ENCODE results near the gene TPST1. TPM values are rescaled to one million over a fixed set of nuclear protein-coding genes. Genes with fewer than 3 reads are reported as not detected.
"Not testable (repeated sequence)": the region's sequence is repeated elsewhere in the genome, so short reads cannot be mapped to it uniquely, and the experiment has no call there.

The TPST1 gene
- polyA plus RNA-seq, 4 donors = 0.22 to 8.5 (median 4.1) TPM

- Histone ChIP-seq H3K9me3 (ENCODE audit: control insufficient read depth in 2 of 2, insufficient read depth in 1 of 2, low read depth in 1 of 2, low read length in 1 of 2) (peaks cover 0 to 2% of the 10 kb centered on the region in 2 donors), H3K27ac (ENCODE audit: low read depth in 1 of 3, low read length in 2 of 3) (no peak overlapping the region), H3K4me3 (ENCODE audit: low read depth in 1 of 3, low read length in 3 of 3) (no peak overlapping the region), H3K36me3 (ENCODE audit: control insufficient read depth in 3 of 3, insufficient read depth in 2 of 3, low read depth in 1 of 3, low read length in 3 of 3) (peaks cover 0 to 29% (median 2%) of the 10 kb centered on the region in 3 donors), H3K4me1 (ENCODE audit: control insufficient read depth in 3 of 3, insufficient read depth in 2 of 3, low read depth in 1 of 3, low read length in 2 of 3) (peaks cover 0 to 4% (median 0%) of the 10 kb centered on the region in 3 donors), H3K27me3 (ENCODE audit: control insufficient read depth in 3 of 3, insufficient read depth in 3 of 3, low read length in 3 of 3) (no peaks in the 10 kb centered on the region)
- FAIRE-seq = no peak
- no peak for DNase-seq
- 93 to 96% (median 93%) methylated on average over 11 of the region's 11 CpGs for WGBS, 3 donors
Measured at GRCh38 chr7:66377714-66378113, 172.6 kb downstream of the TPST1 start.

GRCh38 chr7:66379542-66380160 lies 174.5 kb downstream of the TPST1 start:
- 94 to 96% (median 94%) methylated on average over 6 of the region's 6 CpGs for WGBS, 3 donors

DNA sequence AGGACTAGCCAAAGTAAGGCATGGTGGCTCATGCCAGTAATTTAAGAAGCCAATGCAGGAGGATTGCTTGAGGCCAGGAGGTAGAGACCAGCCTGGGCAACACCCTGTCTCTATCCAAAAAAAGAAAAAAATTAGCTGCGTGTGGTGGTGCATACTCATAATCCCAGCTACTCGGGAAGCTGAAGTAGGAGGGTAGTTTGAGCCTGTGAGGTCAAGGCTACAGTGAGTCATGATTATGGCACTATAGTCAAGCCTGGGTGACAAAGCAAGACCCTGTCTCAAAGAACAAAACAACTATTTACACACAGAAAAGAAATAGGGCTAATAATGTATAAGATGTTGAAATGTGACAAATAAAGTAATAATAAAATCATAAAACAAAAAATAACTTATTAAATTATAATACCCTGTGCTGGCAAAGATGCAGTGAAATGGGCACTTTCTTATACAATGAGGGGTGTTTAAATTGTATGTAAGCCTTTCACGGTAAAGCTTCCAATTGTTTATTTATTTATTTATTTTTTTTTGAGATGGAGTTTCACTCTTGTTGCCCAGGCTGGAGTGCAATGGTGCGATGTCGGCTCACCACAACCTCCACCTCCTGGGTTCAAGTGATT lies 175.2 kb downstream of the TPST1 start:
- H3K4me1 ChIP-seq (ENCODE audit: control insufficient read depth in 3 of 3, insufficient read depth in 2 of 3, low read depth in 1 of 3, low read length in 2 of 3) = no peaks in the 10 kb centered on the region

More at GRCh38 chr7:66379542-66380160, 174.5 kb downstream of the TPST1 start:
- no peak for DNase-seq
- Histone ChIP-seq H3K36me3 (ENCODE audit: control insufficient read depth in 3 of 3, insufficient read depth in 2 of 3, low read depth in 1 of 3, low read length in 3 of 3) (peaks cover 0 to 29% (median 0%) of the 10 kb centered on the region in 3 donors), H3K27me3 (ENCODE audit: control insufficient read depth in 3 of 3, insufficient read depth in 3 of 3, low read length in 3 of 3) (no peaks in the 10 kb centered on the region), H3K9me3 (ENCODE audit: control insufficient read depth in 2 of 2, insufficient read depth in 1 of 2, low read depth in 1 of 2, low read length in 1 of 2) (peaks cover 0 to 2% of the 10 kb centered on the region in 2 donors), H3K4me3 (ENCODE audit: low read depth in 1 of 3, low read length in 3 of 3) (no peak overlapping the region), H3K4me1 (ENCODE audit: control insufficient read depth in 3 of 3, insufficient read depth in 2 of 3, low read depth in 1 of 3, low read length in 2 of 3) (peaks cover 0 to 4% (median 0%) of the 10 kb centered on the region in 3 donors), H3K27ac (ENCODE audit: low read depth in 1 of 3, low read length in 2 of 3) (no peak overlapping the region)
- FAIRE-seq = no peak

DNA sequence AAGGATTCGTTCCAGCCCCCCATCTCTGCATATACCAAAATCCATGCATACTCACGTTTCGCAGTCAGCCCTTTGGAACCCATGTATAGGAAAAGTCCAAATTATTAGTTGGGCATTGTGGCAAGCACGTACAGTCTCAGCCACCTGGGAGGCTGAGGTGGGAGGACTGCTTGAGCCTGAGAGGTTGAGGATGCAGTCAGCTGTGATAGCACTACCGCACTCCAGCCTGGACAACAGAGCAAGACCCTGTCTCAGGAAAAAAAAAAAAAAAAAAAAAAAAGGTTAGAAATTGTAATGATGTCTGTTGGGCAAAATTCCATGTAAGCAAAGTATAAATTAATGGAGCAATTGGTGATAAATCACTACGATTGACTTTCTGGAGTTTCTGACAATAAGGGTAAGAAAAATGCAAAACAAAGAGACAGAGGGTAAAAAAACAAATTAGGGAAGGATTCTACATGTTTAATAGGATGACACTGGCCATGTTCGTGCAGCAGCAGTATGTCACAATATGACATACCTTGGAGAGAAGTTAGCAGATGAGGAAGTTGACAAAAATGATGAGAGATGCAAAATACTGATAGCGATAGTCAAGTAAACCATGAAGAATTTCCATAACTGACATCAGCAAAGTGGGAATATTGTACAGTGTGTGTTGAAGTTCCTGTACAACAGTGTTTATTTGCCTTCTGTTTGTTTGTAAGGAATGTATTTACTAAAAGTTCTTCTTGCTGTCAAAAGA lies 177.2 kb downstream of the TPST1 start:
- not testable (repeated sequence) for H3K4me3 ChIP-seq (ENCODE audit: low read depth in 1 of 3, low read length in 3 of 3); FAIRE-seq; H3K9me3 ChIP-seq (ENCODE audit: control insufficient read depth in 2 of 2, insufficient read depth in 1 of 2, low read depth in 1 of 2, low read length in 1 of 2); H3K4me1 ChIP-seq (ENCODE audit: control insufficient read depth in 3 of 3, insufficient read depth in 2 of 3, low read depth in 1 of 3, low read length in 2 of 3); H3K27ac ChIP-seq (ENCODE audit: low read depth in 1 of 3, low read length in 2 of 3); DNase-seq; H3K27me3 ChIP-seq (ENCODE audit: control insufficient read depth in 3 of 3, insufficient read depth in 3 of 3, low read length in 3 of 3)
- 89 to 93% (median 91%) methylated on average over 8 of the region's 8 CpGs for WGBS, 3 donors
- H3K36me3 ChIP-seq (ENCODE audit: control insufficient read depth in 3 of 3, insufficient read depth in 2 of 3, low read depth in 1 of 3, low read length in 3 of 3) = peaks cover 0 to 29% (median 0%) of the 10 kb centered on the region in 3 donors

More for the DNA sequence above, 175.2 kb downstream of the TPST1 start:
- WGBS, 3 donors = 97 to 99% (median 98%) methylated on average over 4 to 5 of the region's 5 CpGs
- FAIRE-seq (no peak), DNase-seq (no peak)
- Histone ChIP-seq H3K27me3 (ENCODE audit: control insufficient read depth in 3 of 3, insufficient read depth in 3 of 3, low read length in 3 of 3) (no peaks in the 10 kb centered on the region), H3K9me3 (ENCODE audit: control insufficient read depth in 2 of 2, insufficient read depth in 1 of 2, low read depth in 1 of 2, low read length in 1 of 2) (peaks cover 0 to 2% of the 10 kb centered on the region in 2 donors), H3K36me3 (ENCODE audit: control insufficient read depth in 3 of 3, insufficient read depth in 2 of 3, low read depth in 1 of 3, low read length in 3 of 3) (peaks cover 0 to 29% (median 0%) of the 10 kb centered on the region in 3 donors), H3K4me3 (ENCODE audit: low read depth in 1 of 3, low read length in 3 of 3) (no peak overlapping the region), H3K27ac (ENCODE audit: low read depth in 1 of 3, low read length in 2 of 3) (no peak overlapping the region)

- H3K9me3 ChIP-seq (ENCODE audit: control insufficient read depth in 2 of 2, insufficient read depth in 1 of 2, low read depth in 1 of 2, low read length in 1 of 2); H3K4me1 ChIP-seq (ENCODE audit: control insufficient read depth in 3 of 3, insufficient read depth in 2 of 3, low read depth in 1 of 3, low read length in 2 of 3); H3K36me3 ChIP-seq (ENCODE audit: control insufficient read depth in 3 of 3, insufficient read depth in 2 of 3, low read depth in 1 of 3, low read length in 3 of 3); FAIRE-seq; DNase-seq; H3K27ac ChIP-seq (ENCODE audit: low read depth in 1 of 3, low read length in 2 of 3); H3K4me3 ChIP-seq (ENCODE audit: low read depth in 1 of 3, low read length in 3 of 3); H3K27me3 ChIP-seq (ENCODE audit: control insufficient read depth in 3 of 3, insufficient read depth in 3 of 3, low read length in 3 of 3): not testable (repeated sequence)
- WGBS, 3 donors = 60 to 66% (median 66%) methylated on average over 5 of the region's 5 CpGs
Measured at GRCh38 chr7:66385191-66385905, 180.2 kb downstream of the TPST1 start.

DNA sequence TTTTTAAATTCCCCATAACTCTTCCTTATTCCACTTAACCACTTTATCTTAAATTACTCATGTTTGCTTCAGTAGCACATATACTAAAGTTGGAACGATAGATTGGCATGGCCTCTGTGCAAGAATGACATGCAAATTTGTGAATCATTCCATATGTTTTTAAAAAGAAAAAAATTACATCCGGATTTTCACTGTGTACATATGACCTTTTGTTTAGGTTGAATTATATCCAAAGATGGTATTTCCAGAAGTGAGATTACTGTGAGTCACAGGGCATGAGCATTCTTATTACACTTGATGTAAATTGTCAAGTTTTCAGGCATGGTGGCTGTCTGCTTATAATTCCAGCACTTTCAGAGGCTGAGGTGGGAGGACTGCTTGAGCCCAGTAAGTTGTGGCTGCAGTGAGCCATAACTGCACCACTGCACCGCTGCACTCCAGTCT lies 190.0 kb downstream of the TPST1 start:
- 80 to 91% (median 84%) methylated on average over 3 of the region's 3 CpGs for WGBS, 3 donors
- H3K4me3 ChIP-seq (ENCODE audit: low read depth in 1 of 3, low read length in 3 of 3); H3K9me3 ChIP-seq (ENCODE audit: control insufficient read depth in 2 of 2, insufficient read depth in 1 of 2, low read depth in 1 of 2, low read length in 1 of 2); FAIRE-seq; H3K27me3 ChIP-seq (ENCODE audit: control insufficient read depth in 3 of 3, insufficient read depth in 3 of 3, low read length in 3 of 3); H3K27ac ChIP-seq (ENCODE audit: low read depth in 1 of 3, low read length in 2 of 3); DNase-seq; H3K4me1 ChIP-seq (ENCODE audit: control insufficient read depth in 3 of 3, insufficient read depth in 2 of 3, low read depth in 1 of 3, low read length in 2 of 3): not testable (repeated sequence)
- peaks cover 0 to 17% (median 0%) of the 10 kb centered on the region in 3 donors for H3K36me3 ChIP-seq (ENCODE audit: control insufficient read depth in 3 of 3, insufficient read depth in 2 of 3, low read depth in 1 of 3, low read length in 3 of 3)

GRCh38 chr7:66396052-66396451 lies 190.9 kb downstream of the TPST1 start:
- not testable (repeated sequence) for H3K9me3 ChIP-seq (ENCODE audit: control insufficient read depth in 2 of 2, insufficient read depth in 1 of 2, low read depth in 1 of 2, low read length in 1 of 2); DNase-seq; H3K27me3 ChIP-seq (ENCODE audit: control insufficient read depth in 3 of 3, insufficient read depth in 3 of 3, low read length in 3 of 3); H3K4me3 ChIP-seq (ENCODE audit: low read depth in 1 of 3, low read length in 3 of 3); H3K4me1 ChIP-seq (ENCODE audit: control insufficient read depth in 3 of 3, insufficient read depth in 2 of 3, low read depth in 1 of 3, low read length in 2 of 3); H3K27ac ChIP-seq (ENCODE audit: low read depth in 1 of 3, low read length in 2 of 3); FAIRE-seq
- WGBS, 3 donors = 97 to 100% (median 99%) methylated on average over 3 of the region's 3 CpGs
- H3K36me3 ChIP-seq (ENCODE audit: control insufficient read depth in 3 of 3, insufficient read depth in 2 of 3, low read depth in 1 of 3, low read length in 3 of 3) = peaks cover 0 to 16% (median 0%) of the 10 kb centered on the region in 3 donors

DNA sequence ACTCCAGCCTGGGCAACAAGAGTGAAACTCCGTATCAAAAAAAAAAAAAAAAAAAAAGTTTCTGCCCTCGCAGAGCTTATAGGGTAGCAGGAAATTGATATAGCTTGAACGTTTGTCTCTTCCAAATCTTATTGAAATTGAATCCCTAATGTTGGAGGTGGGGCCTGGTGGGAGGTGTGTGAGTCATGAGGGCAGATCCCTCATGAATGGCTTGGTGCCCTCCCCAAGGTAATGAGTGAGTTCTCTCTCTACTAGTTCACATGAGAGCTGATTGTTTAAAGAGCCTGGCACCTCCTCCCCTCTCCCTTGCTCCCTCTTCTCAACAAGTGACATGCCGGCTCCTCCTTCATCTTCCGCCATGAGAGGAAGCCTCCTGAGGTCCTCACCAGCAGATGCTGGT lies 193.7 kb downstream of the TPST1 start:
- not testable (repeated sequence) for DNase-seq; H3K9me3 ChIP-seq (ENCODE audit: control insufficient read depth in 2 of 2, insufficient read depth in 1 of 2, low read depth in 1 of 2, low read length in 1 of 2); H3K27ac ChIP-seq (ENCODE audit: low read depth in 1 of 3, low read length in 2 of 3); FAIRE-seq; H3K4me1 ChIP-seq (ENCODE audit: control insufficient read depth in 3 of 3, insufficient read depth in 2 of 3, low read depth in 1 of 3, low read length in 2 of 3); H3K27me3 ChIP-seq (ENCODE audit: control insufficient read depth in 3 of 3, insufficient read depth in 3 of 3, low read length in 3 of 3); H3K4me3 ChIP-seq (ENCODE audit: low read depth in 1 of 3, low read length in 3 of 3)
- H3K36me3 ChIP-seq (ENCODE audit: control insufficient read depth in 3 of 3, insufficient read depth in 2 of 3, low read depth in 1 of 3, low read length in 3 of 3) = peaks cover 0 to 20% (median 0%) of the 10 kb centered on the region in 3 donors
- 84 to 88% (median 86%) methylated on average over 5 of the region's 5 CpGs for WGBS, 3 donors

Data from small intestine (tissue), 7 donors.